GM08714 (cell line): ENCODE results near the gene ADCY9.

ENCODE experiments used
- H3K4me3 ChIP-seq: fragments of 200-500 bp; sonication (Bioruptor generic); 2 replicates; pipeline ENCODE4 v1.5.1; 2014; ENCODE audit warnings: mild to moderate bottlenecking, low read length, inconsistent platforms
- ZNF274 ChIP-seq: IDR thresholded peaks from 2 replicates; pipeline ENCODE4 v1.6.1; 2012; ENCODE audit warnings: mild to moderate bottlenecking, low read depth, low read length

The ADCY9 gene

DNA sequence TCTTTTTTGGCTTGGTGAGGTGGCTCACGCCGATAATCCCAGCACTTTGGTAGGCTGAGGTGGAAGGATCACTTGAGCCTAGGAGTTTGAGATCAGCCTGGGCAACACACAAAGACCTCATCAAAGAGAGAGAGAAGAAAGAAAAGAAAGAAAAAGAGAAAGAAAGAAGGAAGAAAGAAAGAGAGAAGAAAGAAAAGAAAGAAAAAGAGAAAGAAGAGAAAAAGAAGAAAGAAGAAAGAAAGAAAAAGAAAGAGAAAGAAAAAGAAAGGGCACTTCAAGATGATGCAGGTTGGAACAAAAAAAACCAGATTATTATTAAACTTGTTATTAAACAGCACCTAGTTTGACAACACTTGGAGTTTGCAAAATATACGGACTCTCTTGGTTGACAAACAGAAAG is 21.2 kb upstream of the ADCY9 start:
- no peak for TF ChIP-seq ZNF274
- no peak overlapping the region for H3K4me3 ChIP-seq

GRCh38 chr16:4136229-4136813 is 20.1 kb upstream of the ADCY9 start:
- no peak overlapping the region for H3K4me3 ChIP-seq
- TF ChIP-seq ZNF274, result no peak

DNA sequence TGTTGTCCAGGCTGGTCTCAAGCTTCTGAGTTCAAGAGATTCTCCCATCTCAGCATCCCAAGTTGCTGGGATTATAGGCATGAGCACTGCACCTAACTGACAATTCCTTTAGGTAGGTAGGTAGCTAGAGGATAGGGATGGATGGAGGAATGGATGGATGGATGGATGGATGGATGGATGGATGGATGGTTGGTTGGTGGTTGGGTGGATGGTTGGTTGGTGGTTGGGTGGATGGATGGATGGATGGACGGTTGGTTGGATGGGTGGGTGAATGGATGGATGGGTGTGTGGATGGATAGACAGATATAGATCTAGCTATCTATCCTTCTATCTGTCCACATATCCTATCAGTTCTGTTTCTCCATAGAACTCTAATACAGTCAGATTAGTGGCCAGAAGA is 19.3 kb upstream of the ADCY9 start:
- no peak for TF ChIP-seq ZNF274
- H3K4me3 ChIP-seq, result no peak overlapping the region

GRCh38 chr16:4133897-4134372 is 17.7 kb upstream of the ADCY9 start:
- TF ChIP-seq ZNF274, result no peak
- H3K4me3 ChIP-seq, result no peak overlapping the region

GRCh38 chr16:4131621-4132020 is 15.4 kb upstream of the ADCY9 start:
- TF ChIP-seq ZNF274, result no peak
- no peak overlapping the region for H3K4me3 ChIP-seq

DNA sequence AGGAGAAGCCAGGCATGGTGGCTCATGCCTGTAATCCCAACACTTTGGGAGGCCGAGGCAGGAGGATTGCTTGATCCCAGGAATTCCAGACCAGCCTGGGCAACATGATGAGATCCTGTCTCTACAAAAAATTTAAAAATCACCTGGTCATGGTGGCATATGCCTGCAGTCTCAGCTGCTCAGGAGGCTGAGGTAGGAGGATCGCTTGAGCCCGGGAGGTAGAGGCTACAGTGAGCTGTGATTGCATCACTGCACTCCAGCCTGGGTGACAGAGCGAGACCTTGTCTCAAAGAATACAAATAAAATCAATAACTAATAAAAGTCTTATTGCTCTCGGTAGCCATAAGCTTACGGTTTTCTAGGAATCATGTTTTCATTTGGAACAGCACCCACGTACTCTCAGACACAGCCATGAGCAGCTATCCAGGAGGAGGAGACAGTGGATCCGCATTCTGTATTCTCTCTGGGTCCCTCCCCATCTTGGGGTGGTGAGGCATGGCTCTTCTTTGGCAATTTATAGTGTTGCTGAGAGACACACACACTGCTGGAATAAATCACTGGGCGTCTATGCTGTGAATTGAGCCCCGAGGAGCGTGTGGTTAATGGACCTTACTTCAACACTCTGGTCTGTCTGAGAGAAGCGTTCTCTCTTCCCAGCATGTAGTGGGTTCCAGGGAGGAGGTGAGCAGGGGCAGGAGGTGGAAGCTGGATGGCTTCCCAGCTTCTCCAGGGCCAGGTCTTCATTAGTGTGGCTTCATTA is 8.5 kb upstream of the ADCY9 start:
- TF ChIP-seq ZNF274, result no peak

DNA sequence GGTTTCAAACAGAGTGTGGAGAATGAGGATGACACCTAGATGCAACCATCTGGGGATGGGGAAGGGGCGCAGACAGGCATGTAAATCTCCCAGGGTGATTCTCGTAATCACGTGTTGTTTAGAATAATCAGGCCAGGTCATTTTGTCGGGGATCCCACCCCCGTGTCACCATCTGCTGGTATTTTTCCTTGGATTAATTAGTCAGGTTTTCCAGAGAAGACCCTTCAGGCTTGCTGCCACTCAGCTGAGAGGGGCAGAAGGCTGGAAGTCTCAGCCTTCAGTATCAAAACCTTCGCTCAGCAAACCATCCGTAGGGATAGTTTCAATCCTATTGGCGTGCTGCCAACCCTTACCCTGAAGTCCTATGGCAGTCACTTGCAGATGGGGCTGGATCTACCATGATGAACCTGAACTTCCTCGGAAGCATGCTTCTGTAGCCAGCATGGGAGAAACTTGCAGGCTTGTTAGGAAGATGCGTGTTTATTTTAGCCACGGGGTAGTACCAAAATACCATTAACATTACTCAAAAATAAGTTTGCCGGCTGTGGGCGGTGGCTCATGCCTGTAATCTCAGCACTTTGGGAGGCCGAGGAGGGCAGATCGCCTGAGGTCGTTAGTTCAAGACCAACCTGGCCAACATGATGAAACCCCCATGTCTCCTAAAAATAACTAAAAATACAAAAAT is 7.5 kb upstream of the ADCY9 start:
- TF ChIP-seq ZNF274, result no peak
- no peak overlapping the region for H3K4me3 ChIP-seq

More for the DNA sequence above, 8.5 kb upstream of the ADCY9 start:
- H3K4me3 ChIP-seq, result no peak overlapping the region

DNA sequence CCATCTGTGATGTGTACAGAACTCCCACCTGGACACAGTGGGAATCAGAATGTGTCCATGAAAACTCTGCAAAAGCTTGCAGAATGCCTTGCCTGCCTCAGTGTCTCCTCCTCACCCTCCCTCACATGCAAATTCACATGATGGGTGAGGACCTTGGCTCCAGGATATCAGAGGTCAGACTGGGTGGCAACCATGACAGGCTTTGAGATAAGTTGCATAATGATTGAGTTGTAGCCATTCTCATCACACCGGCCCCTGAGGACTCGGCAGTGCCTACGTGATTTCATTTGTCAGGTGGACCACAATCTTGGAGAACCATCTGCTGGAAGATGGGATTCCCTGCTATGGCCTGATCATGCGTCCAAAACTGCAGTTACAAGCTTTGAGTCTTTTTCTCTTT is 3.9 kb upstream of the ADCY9 start:
- TF ChIP-seq ZNF274, result no peak
- H3K4me3 ChIP-seq, result no peak overlapping the region

DNA sequence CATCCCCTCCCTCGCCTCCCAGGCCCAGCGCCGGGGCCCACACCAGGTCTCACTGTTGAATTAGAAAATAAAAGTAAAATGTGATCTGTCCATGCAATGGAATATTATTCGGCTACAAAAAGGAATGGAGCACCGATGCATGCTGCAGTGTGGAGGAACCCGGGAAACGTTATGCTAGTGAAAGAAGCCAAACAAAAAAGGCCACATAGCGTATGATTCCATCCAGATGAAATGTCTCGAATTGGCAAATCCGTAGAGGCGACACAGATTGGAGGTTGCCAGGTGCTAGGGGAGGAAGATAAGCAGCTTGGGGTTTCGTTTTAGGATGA is 972 bp upstream of the ADCY9 start:
- no peak overlapping the region; the same call in 1 of the 2 replicates for H3K4me3 ChIP-seq
- no peak for TF ChIP-seq ZNF274

GRCh38 chr16:4115949-4116318 is 308 bp downstream of the ADCY9 start:
- TF ChIP-seq ZNF274, result no peak
- H3K4me3 ChIP-seq, result no peak overlapping the region; the same call in 1 of the 2 replicates

DNA sequence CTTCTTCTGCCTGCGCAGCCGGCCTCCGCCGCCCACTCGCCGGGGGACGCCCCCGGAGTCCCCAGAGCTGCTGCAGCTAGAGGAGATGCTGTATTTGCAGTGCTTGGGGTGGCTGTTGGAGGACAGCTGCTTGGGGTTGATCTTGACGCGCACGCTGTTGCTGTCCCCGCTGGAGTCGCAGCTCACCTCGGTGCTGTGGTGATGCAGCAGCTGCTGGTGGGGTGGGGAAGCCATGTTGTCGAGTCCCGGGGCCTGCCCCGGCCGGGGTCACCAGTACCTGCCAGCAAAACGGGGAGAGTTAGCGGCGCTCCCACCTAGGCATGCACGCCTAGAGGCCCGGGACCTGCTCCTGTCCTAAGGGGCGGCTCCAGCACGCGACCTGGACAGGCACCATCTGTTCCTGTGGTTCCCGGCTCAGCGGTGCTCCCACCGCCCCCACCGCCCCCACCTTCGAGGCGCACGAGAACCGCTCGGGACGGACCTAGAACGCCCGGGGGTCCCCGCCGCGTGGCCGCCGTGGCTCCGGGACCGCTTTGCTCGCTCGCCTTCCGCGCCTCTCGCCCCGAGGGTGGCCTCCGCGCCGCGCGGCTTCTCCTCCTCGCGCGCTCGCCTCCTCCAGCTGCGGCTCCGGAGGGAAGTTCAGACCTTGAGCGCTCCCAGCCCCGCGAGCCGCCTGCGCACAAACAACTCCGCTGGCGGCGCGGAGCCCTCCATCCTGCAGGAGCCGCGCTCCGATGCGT is 863 bp downstream of the ADCY9 start:
- no peak for TF ChIP-seq ZNF274
- no peak overlapping the region for H3K4me3 ChIP-seq

DNA sequence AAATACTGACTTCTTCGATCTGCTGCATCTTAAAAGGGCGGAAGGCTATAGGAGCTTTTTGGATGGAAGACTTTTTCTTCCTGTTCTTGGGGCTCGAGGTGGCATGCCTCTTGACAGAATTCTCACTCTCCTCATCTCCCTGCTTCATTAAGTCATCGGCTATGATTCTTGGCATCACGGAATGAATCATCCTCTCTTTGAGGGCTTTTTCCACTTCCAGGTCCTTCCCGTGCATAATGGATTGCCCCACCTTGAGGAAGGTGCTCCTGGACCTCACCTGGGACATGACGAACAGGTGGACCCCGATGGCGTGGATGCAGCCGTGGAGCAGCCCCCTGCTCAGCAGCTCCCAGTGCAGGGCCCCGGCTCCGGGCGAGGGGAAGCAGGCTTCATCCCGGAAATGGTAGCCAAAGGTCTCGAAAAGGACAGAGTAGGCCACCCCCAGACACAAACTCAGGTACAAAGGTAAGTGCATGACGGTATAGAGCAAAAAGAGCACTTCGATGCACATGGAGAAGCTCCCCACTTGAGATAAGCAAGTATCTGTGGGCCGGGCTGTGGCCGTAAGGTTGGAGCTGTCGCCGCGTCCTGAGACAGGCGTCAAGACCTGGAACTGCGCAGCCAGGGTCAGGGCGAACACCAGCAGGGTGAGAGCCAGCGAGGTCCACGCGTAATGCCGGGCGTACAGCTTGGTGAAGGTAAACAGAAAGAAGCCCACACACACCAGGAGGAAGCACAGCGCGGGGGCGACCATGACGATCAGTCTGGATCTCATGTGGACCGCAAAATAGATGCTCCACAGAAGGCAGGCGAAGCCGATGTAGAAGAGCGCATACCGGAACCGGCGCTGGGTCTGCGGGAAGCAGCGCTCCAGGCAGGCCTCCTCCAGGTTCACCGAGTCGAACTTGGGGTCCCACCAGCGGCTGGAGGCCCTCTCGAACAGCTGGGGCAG is 1.7 kb downstream of the ADCY9 start:
- no peak for TF ChIP-seq ZNF274

More for the DNA sequence above, 1.7 kb downstream of the ADCY9 start:
- no peak overlapping the region for H3K4me3 ChIP-seq
